Measurements from ENCODE around the gene FRMD4B. TPM values are rescaled to one million over a fixed set of nuclear protein-coding genes. Genes with fewer than 3 reads are reported as not detected.
A peak's percentile ranks its signal among the peaks of the same experiment; 100 is the strongest.

FRMD4B gene
- polyA plus RNA-seq, 3 donors = 13.2 to 21.0 (median 19.6) TPM

GRCh38 chr3:69181592-69182211 lies 204.2 kb downstream of the FRMD4B start:
- H3K27me3 ChIP-seq (ENCODE audit: control insufficient read depth in 2 of 2, insufficient read depth in 2 of 2, low read length in 2 of 2) = no peaks in the 10 kb centered on the region
- Mint-ChIP-seq H3K27ac (peak overlapping the region in 3 of 7 donors; percentile 2 to 69 (median 30)), H3K4me1 (no peaks in the 10 kb centered on the region), H3K27me3 (ENCODE audit: low read depth in 3 of 3) (peaks cover 0 to 3% (median 0%) of the 10 kb centered on the region in 3 donors), H3K9me3 (no peaks in the 10 kb centered on the region), H3K4me3 (no peak overlapping the region), H3K36me3 (peaks cover 61 to 69% of the 10 kb centered on the region in 2 donors)
- H3K9ac ChIP-seq (ENCODE audit: insufficient read depth, low read length, poor library complexity, severe bottlenecking) = no peak overlapping the region
- intact Hi-C loops (cut with micrococcal nuclease) = no loop called here
- H3K4me2 ChIP-seq (replicated peaks; ENCODE audit: extremely low read depth, low read length, poor library complexity, severe bottlenecking) = no peak overlapping the region
- H3K9me3 ChIP-seq (replicated peaks in 1 of 2; ENCODE audit: control insufficient read depth in 1 of 2, insufficient read depth in 1 of 2, low read length in 2 of 2) = no peaks in the 10 kb centered on the region
- H3K79me2 ChIP-seq (ENCODE audit: insufficient read depth, low read length) = no peaks in the 10 kb centered on the region
- WGBS (ENCODE audit: insufficient coverage) = 92% methylated on average over 1 of the region's 9 CpGs
- DNase-seq = no peak
- TF ChIP-seq CTCF (IDR thresholded peaks at IDR 0.05) = no peak
- H3K36me3 ChIP-seq (replicated peaks in 1 of 2; ENCODE audit: control insufficient read depth in 1 of 2, insufficient read depth in 2 of 2, low read length in 2 of 2) = peaks cover 59 to 76% of the 10 kb centered on the region in 2 donors
- H2AFZ ChIP-seq (ENCODE audit: insufficient read depth, low read depth, low read length, poor library complexity, severe bottlenecking) = no peak overlapping the region
- no peak overlapping the region for H3K27ac ChIP-seq (ENCODE audit: low read depth in 1 of 2, low read length in 2 of 2)
- no peaks in the 10 kb centered on the region for H3K4me1 ChIP-seq (ENCODE audit: control insufficient read depth in 1 of 2, insufficient read depth in 2 of 2, low read length in 2 of 2)
- peaks cover 6% of the 10 kb centered on the region for H4K20me1 ChIP-seq (ENCODE audit: insufficient read depth, low read length)
- H3K4me3 ChIP-seq (replicated peaks in 1 of 3; ENCODE audit: low read depth in 2 of 3, low read length in 3 of 3) = no peak overlapping the region

GRCh38 chr3:69180869-69181591 lies 204.9 kb downstream of the FRMD4B start:
- H3K4me3 Mint-ChIP-seq = no peak overlapping the region
- H3K4me2 ChIP-seq (replicated peaks; ENCODE audit: extremely low read depth, low read length, poor library complexity, severe bottlenecking) = no peak overlapping the region

More at GRCh38 chr3:69180869-69181591, 204.9 kb downstream of the FRMD4B start:
- no peak overlapping the region for H3K27ac ChIP-seq (ENCODE audit: low read depth in 1 of 2, low read length in 2 of 2)
- H3K9me3 ChIP-seq (replicated peaks in 1 of 2; ENCODE audit: control insufficient read depth in 1 of 2, insufficient read depth in 1 of 2, low read length in 2 of 2) = no peaks in the 10 kb centered on the region
- H3K4me3 ChIP-seq (replicated peaks in 1 of 3; ENCODE audit: low read depth in 2 of 3, low read length in 3 of 3) = no peak overlapping the region
- no peaks in the 10 kb centered on the region for H3K79me2 ChIP-seq (ENCODE audit: insufficient read depth, low read length)
- TF ChIP-seq CTCF (IDR thresholded peaks at IDR 0.05) = no peak
- H3K36me3 ChIP-seq (replicated peaks in 1 of 2; ENCODE audit: control insufficient read depth in 1 of 2, insufficient read depth in 2 of 2, low read length in 2 of 2) = peaks cover 61 to 76% of the 10 kb centered on the region in 2 donors
- Mint-ChIP-seq H3K4me1 (no peaks in the 10 kb centered on the region), H3K36me3 (peaks cover 65 to 71% of the 10 kb centered on the region in 2 donors), H3K27ac (peak overlapping the region in 2 of 7 donors; percentile 2 to 69), H3K27me3 (ENCODE audit: low read depth in 3 of 3) (peaks cover 0 to 3% (median 0%) of the 10 kb centered on the region in 3 donors), H3K9me3 (no peaks in the 10 kb centered on the region)
- no peaks in the 10 kb centered on the region for H3K4me1 ChIP-seq (ENCODE audit: control insufficient read depth in 1 of 2, insufficient read depth in 2 of 2, low read length in 2 of 2)
- H3K9ac ChIP-seq (ENCODE audit: insufficient read depth, low read length, poor library complexity, severe bottlenecking) = no peak overlapping the region
- intact Hi-C loops (cut with micrococcal nuclease) = no loop called here
- H4K20me1 ChIP-seq (ENCODE audit: insufficient read depth, low read length) = peaks cover 6% of the 10 kb centered on the region
- no peak overlapping the region for H2AFZ ChIP-seq (ENCODE audit: insufficient read depth, low read depth, low read length, poor library complexity, severe bottlenecking)
- H3K27me3 ChIP-seq (ENCODE audit: control insufficient read depth in 2 of 2, insufficient read depth in 2 of 2, low read length in 2 of 2) = no peaks in the 10 kb centered on the region
- no peak for DNase-seq
- 91% methylated on average over 15 of the region's 23 CpGs for WGBS (ENCODE audit: insufficient coverage)
